GM18502 (cell line): ENCODE measurements around the gene TRIM61.
"Not testable (repeated sequence)": the region's sequence is repeated elsewhere in the genome, so short reads cannot be mapped to it uniquely, and the experiment has no call there.

Experiments used
- ATAC-seq: cut with Tn5 transposase; IDR thresholded peaks from one replicate; pipeline ENCODE4 v1.9.1; 2021; ENCODE audit warnings: mild to moderate bottlenecking; ENCODE audit not compliant: unreplicated experiment, poor library complexity

TRIM61 gene

GRCh38 chr4:164977243-164978164 is at the start of gene TRIM61:
TSS of gene TRIM61 (minus strand) at chr4:164977657. CDS start at chr4:164970002, 7,655 bp downstream.
- ATAC-seq = peak; percentile 75

- ATAC-seq = not testable (repeated sequence)
These were observed 48.3 kb upstream of the TRIM61 start for GRCh38 chr4:165025782-165026181.

- not testable (repeated sequence) for ATAC-seq
These were observed 42.5 kb upstream of the TRIM61 start for GRCh38 chr4:165019995-165020394.

GRCh38 chr4:165016971-165017370 is 39.5 kb upstream of the TRIM61 start:
- ATAC-seq = no peak

GRCh38 chr4:165013691-165014090 is 36.2 kb upstream of the TRIM61 start:
- ATAC-seq = no peak

GRCh38 chr4:165011403-165011802 is 33.9 kb upstream of the TRIM61 start:
- no peak for ATAC-seq

GRCh38 chr4:165010991-165011390 is 33.5 kb upstream of the TRIM61 start:
- ATAC-seq = no peak

GRCh38 chr4:165010487-165010886 is 33.0 kb upstream of the TRIM61 start:
- ATAC-seq = no peak

GRCh38 chr4:165009493-165010227 is 32.2 kb upstream of the TRIM61 start:
- peak; percentile 64 for ATAC-seq

- no peak for ATAC-seq
These were observed 29.4 kb upstream of the TRIM61 start for GRCh38 chr4:165006886-165007285.

GRCh38 chr4:165006456-165006855 is 29.0 kb upstream of the TRIM61 start:
- ATAC-seq = no peak

- no peak for ATAC-seq
These were observed 28.0 kb upstream of the TRIM61 start for GRCh38 chr4:165005352-165005925.

- not testable (repeated sequence) for ATAC-seq
These were observed 24.5 kb upstream of the TRIM61 start for GRCh38 chr4:165001957-165002356.

- not testable (repeated sequence) for ATAC-seq
These were observed 21.1 kb upstream of the TRIM61 start for GRCh38 chr4:164998526-164999080.

- ATAC-seq = no peak
These were observed 20.5 kb upstream of the TRIM61 start for GRCh38 chr4:164997941-164998340.

- no peak for ATAC-seq
These were observed 19.9 kb upstream of the TRIM61 start for GRCh38 chr4:164997324-164997723.

GRCh38 chr4:164996123-164996522 is 18.7 kb upstream of the TRIM61 start:
- not testable (repeated sequence) for ATAC-seq

GRCh38 chr4:164990786-164991185 is 13.3 kb upstream of the TRIM61 start:
- ATAC-seq = not testable (repeated sequence)

GRCh38 chr4:164989471-164989870 is 12.0 kb upstream of the TRIM61 start:
- ATAC-seq = no peak

- ATAC-seq = not testable (repeated sequence)
These were observed 5.5 kb downstream of the TRIM61 start for GRCh38 chr4:164971929-164972328.

- no peak for ATAC-seq
These were observed 17.6 kb downstream of the TRIM61 start for GRCh38 chr4:164959896-164960295.
